GM18951 (cell line): Measurements from ENCODE around the gene DIDO1.

Experiments
- POLR2A ChIP-seq: IDR thresholded peaks from 4 replicates; pipeline ENCODE4 v1.6.1; 2011; ENCODE audit warnings: mild to moderate bottlenecking; ENCODE audit not compliant: insufficient read length, insufficient read depth; ENCODE audit errors: extremely low read depth
- in situ Hi-C: fragments of 300-500 bp; cut with MboI; formaldehyde crosslinking; loops from one replicate; pipeline ENCODE4 v1.12.0; 2022; ENCODE audit warnings: low sequenced_read_pairs, mixed read lengths, inconsistent platforms; ENCODE audit not compliant: unreplicated experiment

The DIDO1 gene

DNA sequence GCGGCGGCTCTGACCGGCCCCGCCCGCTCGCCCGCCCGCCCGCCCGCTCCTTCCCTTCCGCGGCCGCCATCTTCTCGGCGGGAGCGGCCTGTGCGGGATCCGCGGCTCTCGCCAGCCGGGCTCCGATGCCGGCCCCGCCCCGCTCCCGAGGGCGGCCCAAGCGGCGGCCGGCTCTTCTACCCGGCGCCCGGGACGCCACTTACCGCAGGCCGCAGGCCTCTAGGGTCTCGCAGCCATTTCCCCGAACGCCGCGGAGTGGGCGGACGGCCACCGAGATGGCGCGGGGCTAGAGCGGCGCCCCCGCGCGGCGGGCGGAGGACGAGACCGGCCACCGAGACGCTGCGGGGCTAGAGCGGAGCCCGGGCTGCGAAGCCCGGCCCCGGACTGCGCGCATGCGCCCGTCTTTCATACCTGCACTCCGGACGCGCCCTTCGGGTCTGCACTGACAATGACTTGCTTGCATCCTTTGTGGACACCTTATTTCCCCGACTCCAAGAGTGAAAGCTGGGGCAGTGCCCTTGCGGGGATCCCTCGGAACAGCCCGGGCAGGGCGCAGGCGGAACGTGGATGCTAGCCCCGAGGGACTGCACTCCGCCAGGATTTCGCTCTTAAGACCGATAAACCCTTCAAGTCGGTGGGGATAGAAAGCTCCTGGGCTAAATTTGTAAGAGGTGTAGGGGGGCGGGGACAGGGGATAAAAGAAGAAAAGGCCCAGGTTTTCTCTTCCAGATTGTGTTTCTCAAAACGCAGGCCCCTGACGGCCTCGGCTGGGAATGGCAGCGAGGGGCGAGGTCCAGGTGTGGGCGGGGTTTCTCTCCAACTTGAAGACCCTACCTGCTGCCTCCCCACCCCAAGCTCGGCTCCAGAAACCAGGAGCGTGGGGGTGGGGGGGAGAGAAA lies at the start of gene DIDO1:
Gene DIDO1, minus strand, starts transcription at position 277 of the 899 bp plus-strand sequence.
- in situ Hi-C loops: no loop called here
- TF ChIP-seq POLR2A: peak; percentile 79

DNA sequence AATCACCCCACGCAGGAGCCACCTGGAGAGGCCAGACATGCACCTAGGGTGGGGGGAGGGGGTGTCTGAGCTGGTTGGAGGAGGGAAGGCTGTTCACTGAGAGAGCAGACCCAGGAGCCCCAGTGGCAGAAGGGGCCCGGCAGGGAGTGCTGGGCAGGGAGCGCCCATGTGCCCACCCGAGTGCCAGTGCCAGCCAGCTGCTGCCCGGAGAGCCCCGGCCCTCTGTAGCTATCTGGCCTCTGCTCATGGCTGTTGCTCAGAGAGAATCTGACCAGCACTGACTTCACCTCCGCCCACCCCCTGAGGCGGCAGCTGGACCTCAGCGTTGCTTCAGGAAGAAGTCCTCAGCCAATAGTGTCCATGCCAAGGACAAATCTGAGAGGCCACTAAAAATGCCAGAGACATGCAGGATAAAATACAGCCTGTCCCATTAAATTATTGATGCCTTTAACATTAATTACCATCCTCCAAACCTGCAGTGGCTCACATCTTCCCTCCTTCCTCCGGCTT lies 49.0 kb upstream of the DIDO1 start:
- TF ChIP-seq POLR2A: no peak
- in situ Hi-C loops: no loop called here

DNA sequence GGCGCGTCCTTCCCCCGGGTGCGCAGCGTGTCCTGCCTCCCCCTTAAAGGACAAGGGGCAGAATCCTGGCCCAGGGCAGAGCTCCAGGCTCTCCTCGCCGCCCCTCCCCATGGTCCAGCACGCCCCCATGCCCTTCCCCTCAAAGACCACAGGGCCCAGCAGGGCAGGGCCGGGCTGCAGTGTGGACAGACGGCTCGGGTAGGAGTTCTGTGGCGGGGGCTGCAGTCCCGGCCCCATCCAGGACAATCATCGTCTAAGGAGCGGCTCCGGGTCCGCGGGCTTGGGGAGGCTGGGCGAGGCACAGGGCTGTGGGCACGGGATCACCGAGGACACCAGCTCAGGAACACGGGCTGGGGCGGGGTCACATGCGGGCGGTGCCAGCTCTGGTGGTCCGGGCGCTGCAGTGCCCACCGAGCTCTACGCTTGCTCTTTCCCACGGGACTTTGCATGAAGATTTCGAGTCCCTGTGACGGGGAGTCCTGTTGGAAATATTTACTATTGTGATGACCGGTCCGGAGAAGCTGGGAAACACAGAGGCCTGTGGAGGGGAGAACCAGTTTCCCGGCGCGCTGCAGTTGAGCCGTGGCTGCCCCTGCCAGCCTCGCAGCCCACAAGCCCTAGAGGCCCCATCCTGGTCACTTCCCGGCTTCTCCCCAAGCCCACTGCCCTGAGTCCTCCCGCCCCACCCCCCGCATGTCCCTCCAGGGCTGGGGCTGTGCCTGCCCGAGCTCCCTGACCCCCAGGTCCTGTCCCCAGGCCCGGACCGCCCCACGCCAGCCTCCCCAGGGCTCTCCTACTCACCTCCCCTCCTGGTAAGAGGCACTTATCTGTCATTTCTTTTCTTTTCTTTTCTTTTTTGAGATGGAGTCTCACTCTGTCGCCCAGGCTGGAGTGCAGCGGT lies 46.8 kb upstream of the DIDO1 start:
- in situ Hi-C loops: no loop called here

DNA sequence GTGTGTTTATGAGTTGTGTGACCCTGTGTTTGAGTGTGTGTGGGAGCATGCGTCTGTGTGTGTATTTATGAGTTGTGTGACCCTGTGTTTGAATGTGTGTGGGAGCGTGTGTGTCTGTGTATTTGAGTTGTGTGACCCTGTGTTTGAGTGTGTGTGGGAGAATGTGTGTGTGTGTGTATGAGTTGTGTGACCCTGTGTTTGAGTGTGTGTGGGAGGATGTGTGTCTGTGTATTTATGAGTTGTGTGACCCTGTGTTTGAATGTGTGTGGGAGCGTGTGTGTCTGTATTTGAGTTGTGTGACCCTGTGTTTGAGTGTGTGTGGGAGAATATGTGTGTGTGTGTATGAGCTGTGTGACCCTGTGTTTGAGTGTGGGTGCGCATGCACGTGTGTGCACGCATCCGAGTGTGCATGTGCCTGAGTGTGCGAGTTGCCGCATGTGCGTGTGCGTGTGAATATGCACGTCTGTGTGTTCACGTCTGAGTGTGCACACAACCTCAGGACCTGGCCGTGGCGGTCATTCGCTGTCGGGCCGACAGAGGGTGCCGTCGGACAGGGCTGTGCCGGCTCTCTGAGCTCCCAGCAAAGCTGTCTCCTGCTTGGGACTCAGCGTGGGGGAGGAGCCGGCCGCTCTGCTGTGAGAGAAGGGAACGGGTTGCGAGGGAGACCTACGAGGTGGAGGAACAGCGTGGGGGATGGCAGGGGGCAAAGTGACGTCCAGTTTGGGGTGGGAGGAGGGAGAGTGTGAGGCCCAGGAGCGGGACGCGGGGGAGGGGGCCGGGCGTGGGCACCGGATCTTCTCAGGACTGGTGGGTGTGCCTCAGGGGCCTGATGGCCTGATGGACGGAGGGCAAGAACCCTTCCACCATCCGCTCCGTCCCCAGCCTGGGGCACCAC lies 45.9 kb upstream of the DIDO1 start:
- in situ Hi-C loops: no loop called here
- no peak for TF ChIP-seq POLR2A

More for the DNA sequence above, 46.8 kb upstream of the DIDO1 start:
- no peak for TF ChIP-seq POLR2A

DNA sequence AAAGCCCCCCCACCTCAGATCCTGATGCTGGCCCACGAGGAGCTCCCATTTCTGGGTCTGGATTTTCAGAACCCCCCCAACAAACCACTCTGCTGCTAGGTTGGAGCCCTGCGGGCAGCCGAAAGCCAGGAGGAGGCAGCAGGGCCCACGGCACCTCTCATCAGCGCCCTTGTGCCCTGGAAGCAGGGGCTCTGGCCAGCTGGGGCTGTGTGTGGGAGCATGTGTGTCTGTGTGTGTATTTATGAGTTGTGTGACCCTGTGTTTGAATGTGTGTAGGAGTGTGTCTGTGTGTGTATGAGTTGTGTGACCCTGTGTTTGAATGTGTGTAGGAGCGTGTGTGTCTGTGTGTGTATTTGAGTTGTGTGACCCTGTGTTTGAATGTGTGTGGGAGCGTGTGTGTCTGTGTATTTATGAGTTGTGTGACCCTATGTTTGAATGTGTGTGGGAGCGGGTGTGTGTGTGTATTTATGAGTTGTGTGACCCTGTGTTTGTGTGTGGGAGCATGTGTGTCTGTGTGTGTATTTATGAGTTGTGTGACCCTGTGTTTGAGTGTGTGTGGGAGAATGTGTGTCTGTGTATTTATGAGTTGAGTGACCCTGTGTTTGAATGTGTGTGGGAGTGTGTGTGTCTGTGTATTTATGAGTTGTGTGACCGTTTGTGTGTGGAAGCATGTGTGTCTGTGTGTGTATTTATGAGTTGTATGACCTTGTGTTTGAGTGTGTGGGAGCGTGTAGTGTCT lies 45.1 kb upstream of the DIDO1 start:
- no peak for TF ChIP-seq POLR2A
- in situ Hi-C loops: no loop called here

DNA sequence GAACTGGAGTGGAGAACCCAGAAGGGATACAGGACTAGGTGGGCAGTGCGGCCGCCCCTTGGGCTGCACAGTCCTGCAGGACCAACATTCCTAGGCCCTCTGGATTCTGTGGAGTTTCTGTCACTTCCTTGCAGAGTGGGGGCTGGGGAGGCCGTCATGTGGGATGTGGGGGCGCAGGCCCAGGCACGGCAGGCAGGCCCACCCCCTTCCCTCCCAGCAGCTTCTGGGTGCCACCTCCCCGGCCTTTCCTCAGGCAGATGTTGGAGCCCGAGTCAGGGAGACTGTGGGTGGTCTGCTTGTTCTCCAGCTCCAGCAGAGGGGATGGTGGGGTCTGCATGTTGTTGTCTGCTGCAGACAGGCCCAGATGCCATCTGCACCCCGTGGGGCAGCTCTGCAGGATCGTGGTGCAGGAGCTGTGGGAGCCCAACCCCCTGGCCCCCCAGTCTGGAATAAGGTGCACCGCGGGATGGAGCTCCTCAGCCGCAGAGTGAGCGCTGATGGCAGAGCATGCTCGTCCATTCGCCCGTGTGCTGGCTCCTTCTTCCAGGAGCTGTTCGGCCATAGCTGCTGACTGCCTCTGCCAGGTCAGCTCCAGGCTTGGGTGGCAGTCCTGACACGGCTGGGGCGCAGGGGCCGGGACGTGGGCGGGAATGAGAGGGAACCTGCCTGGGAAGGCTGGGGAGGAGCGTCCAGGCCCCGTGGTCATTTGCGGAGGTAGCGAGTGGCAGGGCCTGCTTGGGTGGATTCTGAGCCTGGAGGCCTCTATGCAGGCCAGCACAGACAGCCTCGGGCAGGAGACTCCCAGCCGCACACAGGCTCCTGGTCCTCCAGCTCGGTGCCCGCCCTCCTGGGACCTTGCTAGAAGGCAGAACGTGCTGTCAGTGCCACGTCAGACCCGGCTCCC lies 44.3 kb upstream of the DIDO1 start:
- in situ Hi-C loops: no loop called here
- no peak for TF ChIP-seq POLR2A

DNA sequence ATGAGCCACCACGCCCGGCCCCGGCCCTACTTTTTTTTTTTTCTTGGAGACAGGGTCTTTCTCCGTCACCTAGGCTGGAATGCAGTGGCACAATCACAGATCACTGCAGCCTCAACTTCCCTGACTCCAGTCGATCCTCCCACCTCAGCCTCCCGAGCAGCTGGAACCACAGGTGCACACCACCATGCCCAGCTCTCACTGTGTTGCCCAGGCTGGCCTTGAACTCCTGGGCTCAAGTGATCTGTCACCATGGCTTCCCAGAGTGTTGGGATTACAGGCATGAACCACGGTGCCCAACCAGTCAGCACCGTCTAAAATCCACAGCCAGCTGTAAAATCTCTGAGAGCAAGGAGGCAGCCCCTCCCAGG lies 43.6 kb upstream of the DIDO1 start:
- no peak for TF ChIP-seq POLR2A
- in situ Hi-C loops: no loop called here

DNA sequence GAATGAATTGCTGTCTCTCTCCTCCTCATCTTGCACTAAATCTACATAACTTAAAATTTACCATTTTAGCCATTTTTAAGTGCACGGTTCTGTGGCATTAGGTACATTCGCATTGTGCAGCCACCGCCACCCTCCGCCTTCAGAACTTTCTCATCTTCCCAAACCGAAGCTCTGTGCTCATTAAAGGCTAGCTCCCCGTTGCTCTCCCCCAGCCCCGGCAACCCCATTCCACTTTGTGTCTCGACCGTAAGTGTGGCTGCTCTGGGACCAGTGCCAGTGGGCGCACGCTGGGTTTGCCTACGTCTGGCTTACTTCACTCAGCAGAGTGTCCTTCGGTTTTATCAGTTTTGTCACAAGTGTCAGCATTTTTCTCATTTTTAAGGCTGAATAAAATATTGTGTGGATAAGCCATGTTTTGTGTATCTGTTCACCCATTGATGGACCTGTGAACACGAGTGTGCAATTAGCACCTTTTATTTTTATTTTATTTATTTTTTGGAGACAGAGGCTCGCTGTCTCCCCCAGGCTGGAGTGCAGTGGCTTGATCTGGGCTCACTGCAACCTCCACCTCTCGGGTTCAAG lies 43.0 kb upstream of the DIDO1 start:
- TF ChIP-seq POLR2A: peak; percentile 19
- in situ Hi-C loops: no loop called here

DNA sequence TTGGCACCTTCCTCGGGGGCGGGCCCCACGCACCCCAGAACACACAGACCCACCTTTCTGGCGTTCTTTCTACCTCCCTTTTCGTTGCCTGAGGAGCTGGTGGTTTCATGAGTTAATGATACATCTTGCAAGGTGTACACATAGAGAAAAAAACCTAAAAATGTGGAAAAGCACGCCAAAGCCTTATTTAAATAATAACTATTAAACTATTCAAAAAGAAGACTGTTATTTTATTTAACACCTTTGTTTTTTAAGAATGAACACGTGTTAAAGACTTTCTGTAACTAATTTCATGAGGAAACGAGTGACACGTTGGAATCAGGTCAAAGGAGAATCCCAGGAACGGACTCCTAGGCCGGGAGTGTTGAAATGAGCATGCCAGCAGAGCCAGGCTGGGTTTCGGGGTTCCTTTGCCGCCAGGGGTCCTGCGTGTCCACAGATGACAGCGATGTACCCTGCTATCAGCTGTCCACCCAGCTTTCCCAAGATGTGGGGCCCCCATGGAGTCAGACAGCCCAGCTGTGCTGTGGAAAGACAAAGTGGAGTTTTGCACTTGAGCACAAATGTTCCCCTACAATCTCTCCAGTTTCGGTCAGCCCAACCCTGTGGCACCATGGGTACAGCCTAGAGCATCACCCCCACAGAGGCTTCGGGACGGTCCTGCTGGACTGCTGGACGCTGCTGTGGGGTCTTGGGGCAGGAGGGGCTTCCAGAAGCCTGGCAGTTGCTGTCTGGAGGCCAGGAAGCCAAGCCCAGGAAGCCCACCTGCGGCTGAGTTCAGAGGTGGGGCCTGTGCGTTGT lies 42.3 kb upstream of the DIDO1 start:
- peak; percentile 39 for TF ChIP-seq POLR2A
- in situ Hi-C loops: no loop called here
